GM21717 (cell line): Measurements from ENCODE around the gene TSHZ1.

Source experiments
- ATAC-seq: cut with Tn5 transposase; IDR thresholded peaks from one replicate; pipeline ENCODE4 v1.9.1; 2021; ENCODE audit warnings: mild to moderate bottlenecking, moderate library complexity; ENCODE audit not compliant: unreplicated experiment

The TSHZ1 gene

GRCh38 chr18:75210274-75211001 is at the start of gene TSHZ1:
TSHZ1 (plus strand) TSS chr18:75210797; CDS start chr18:75211877, 1,080 bp downstream.
- peak; percentile 35 for ATAC-seq

GRCh38 chr18:75161256-75162028 is 49.2 kb upstream of the TSHZ1 start:
- no peak for ATAC-seq

- ATAC-seq: no peak
These were observed 48.1 kb upstream of the TSHZ1 start for GRCh38 chr18:75162467-75162866.

- ATAC-seq: no peak
These were observed 47.6 kb upstream of the TSHZ1 start for GRCh38 chr18:75162978-75163377.

- no peak for ATAC-seq
These were observed 46.9 kb upstream of the TSHZ1 start for GRCh38 chr18:75163736-75164135.

- no peak for ATAC-seq
These were observed 46.1 kb upstream of the TSHZ1 start for GRCh38 chr18:75164479-75164878.

- no peak for ATAC-seq
These were observed 44.7 kb upstream of the TSHZ1 start for GRCh38 chr18:75165926-75166325.

- no peak for ATAC-seq
These were observed 43.5 kb upstream of the TSHZ1 start for GRCh38 chr18:75167137-75167536.

- ATAC-seq: no peak
These were observed 42.6 kb upstream of the TSHZ1 start for GRCh38 chr18:75167759-75168618.

- no peak for ATAC-seq
These were observed 42.0 kb upstream of the TSHZ1 start for GRCh38 chr18:75168619-75169018.

GRCh38 chr18:75169411-75169810 is 41.2 kb upstream of the TSHZ1 start:
- ATAC-seq: no peak

GRCh38 chr18:75170022-75170789 is 40.4 kb upstream of the TSHZ1 start:
- ATAC-seq: no peak

- no peak for ATAC-seq
These were observed 39.7 kb upstream of the TSHZ1 start for GRCh38 chr18:75170916-75171315.

- ATAC-seq: no peak
These were observed 38.1 kb upstream of the TSHZ1 start for GRCh38 chr18:75172299-75173124.

GRCh38 chr18:75173125-75173432 is 37.5 kb upstream of the TSHZ1 start:
- ATAC-seq: peak; percentile 99

GRCh38 chr18:75173738-75174137 is 36.9 kb upstream of the TSHZ1 start:
- ATAC-seq: no peak

- no peak for ATAC-seq
These were observed 33.7 kb upstream of the TSHZ1 start for GRCh38 chr18:75176849-75177248.

- ATAC-seq: no peak
These were observed 32.2 kb upstream of the TSHZ1 start for GRCh38 chr18:75178376-75178775.

GRCh38 chr18:75179819-75180600 is 30.6 kb upstream of the TSHZ1 start:
- no peak for ATAC-seq
